Astrocyte of the spinal cord (primary cell): ENCODE measurements around the gene LPAR1.

Experiments used
- DNase-seq: peaks from one replicate; pipeline ENCODE4 v3.0.0; 2011; ENCODE audit warnings: low read depth, low spot score
- H3K4me3 ChIP-seq: 2 replicates; pipeline ENCODE4 v1.5.1; 2011; ENCODE audit warnings: low read depth, mild to moderate bottlenecking, low read length, moderate library complexity
- CTCF ChIP-seq: IDR thresholded peaks from 2 replicates; pipeline ENCODE4 v1.5.1; 2012; ENCODE audit warnings: low read depth, mild to moderate bottlenecking, low read length, inconsistent platforms
- in situ Hi-C: cut with HindIII; loops from 2 replicates; pipeline ENCODE4 v1.10.0; 2017; ENCODE audit warnings: low sequenced_read_pairs

Gene LPAR1

DNA sequence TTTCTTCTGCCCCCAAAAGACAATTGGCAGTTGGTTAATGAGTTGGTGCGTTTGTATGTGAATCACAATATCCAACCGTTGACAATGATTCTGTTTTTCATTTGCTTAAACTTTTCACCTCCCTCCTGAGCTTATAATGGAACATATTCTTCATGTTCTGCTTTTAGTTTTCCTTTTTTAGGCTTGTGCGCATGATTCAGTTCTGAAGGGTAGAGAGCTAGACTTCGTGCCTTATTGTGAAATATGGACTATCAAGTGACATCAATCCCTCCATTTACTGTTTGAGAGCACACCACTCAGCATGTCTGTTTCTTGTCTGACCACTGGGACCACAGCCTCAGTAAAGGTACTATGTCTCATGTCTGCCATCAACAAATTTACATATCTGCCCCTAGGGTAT, 30.5 kb upstream of the LPAR1 start:
- no peak for TF ChIP-seq CTCF
- H3K4me3 ChIP-seq, result no peak overlapping the region
- in situ Hi-C loops, result no loop called here
- DNase-seq, result no peak

GRCh38 chr9:111068383-111068730, 30.1 kb upstream of the LPAR1 start:
- no peak for DNase-seq
- in situ Hi-C loops, result no loop called here
- no peak overlapping the region for H3K4me3 ChIP-seq
- TF ChIP-seq CTCF, result no peak

- in situ Hi-C loops, result no loop called here
- no peak for DNase-seq
- TF ChIP-seq CTCF, result no peak
- no peak overlapping the region for H3K4me3 ChIP-seq
Observed at GRCh38 chr9:111066468-111066867, 28.2 kb upstream of the LPAR1 start.

GRCh38 chr9:111065414-111065813, 27.1 kb upstream of the LPAR1 start:
- TF ChIP-seq CTCF, result no peak
- in situ Hi-C loops, result no loop called here
- DNase-seq, result no peak
- no peak overlapping the region for H3K4me3 ChIP-seq

GRCh38 chr9:111064160-111064837, 26.0 kb upstream of the LPAR1 start:
- no peak for DNase-seq
- in situ Hi-C loops, result no loop called here
- H3K4me3 ChIP-seq, result no peak overlapping the region
- no peak for TF ChIP-seq CTCF

- DNase-seq, result no peak
- in situ Hi-C loops, result no loop called here
- no peak overlapping the region for H3K4me3 ChIP-seq
- no peak for TF ChIP-seq CTCF
Observed at GRCh38 chr9:111063332-111063731, 25.1 kb upstream of the LPAR1 start.

DNA sequence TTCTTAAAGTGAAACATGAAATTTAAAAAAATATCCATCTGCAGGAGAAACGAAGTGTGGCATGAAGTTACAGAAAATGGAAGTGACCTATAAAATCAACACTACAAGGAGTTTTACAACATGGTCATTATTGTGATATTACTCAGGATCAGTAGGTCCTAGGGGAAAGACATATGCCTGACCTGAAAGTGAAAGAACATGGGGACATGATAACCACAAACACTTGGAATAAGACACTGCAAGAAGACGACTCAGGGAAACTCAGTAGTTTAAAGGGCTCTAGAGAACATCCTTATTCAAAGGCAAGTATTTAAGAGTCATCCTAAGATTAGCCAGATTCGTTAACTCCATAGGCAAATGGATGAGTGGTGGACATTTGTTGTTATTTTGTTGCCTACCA, 19.9 kb upstream of the LPAR1 start:
- DNase-seq, result no peak
- no peak overlapping the region for H3K4me3 ChIP-seq
- in situ Hi-C loops, result no loop called here
- no peak for TF ChIP-seq CTCF
